BLaER1 treated with 17β-estradiol and CSF1 and Interleukin-3, amounts not matched to agents 10 nM and 100 nM (cell line): ENCODE results near the gene CGB2.
A peak's percentile ranks its signal among the peaks of the same experiment; 100 is the strongest.

Experiments
- H3K27ac ChIP-seq, 11 experiments: shearing (Covaris generic); formaldehyde crosslinking; 2 replicates each; pipeline ENCODE4 v1.8.1; 2022
- H3K27me3 ChIP-seq, 11 experiments: shearing (Covaris generic); formaldehyde crosslinking; 2 replicates each; pipeline ENCODE4 v1.8.1; 2022
- H3K36me3 ChIP-seq, 11 experiments: shearing (Covaris generic); formaldehyde crosslinking; 2 replicates each; pipeline ENCODE4 v1.8.1; 2022
- H3K4me1 ChIP-seq, 10 experiments: shearing (Covaris generic); formaldehyde crosslinking; 2 replicates each; pipeline ENCODE4 v1.8.1; 2022
- H3K4me2 ChIP-seq, 11 experiments: shearing (Covaris generic); formaldehyde crosslinking; 2 replicates each; pipeline ENCODE4 v1.8.1; 2022
- H3K4me3 ChIP-seq, 10 experiments: shearing (Covaris generic); formaldehyde crosslinking; 2 replicates each; pipeline ENCODE4 v1.8.1; 2022
- H3K9ac ChIP-seq, 11 experiments: shearing (Covaris generic); formaldehyde crosslinking; 2 replicates each; pipeline ENCODE4 v1.8.1; 2022
- H3K9me3 ChIP-seq, 11 experiments: shearing (Covaris generic); formaldehyde crosslinking; replicated peaks in 1 of 11; 2 replicates each; pipeline ENCODE4 v1.8.1; 2022
- H4K20me1 ChIP-seq, 11 experiments: shearing (Covaris generic); formaldehyde crosslinking; 2 replicates each; pipeline ENCODE4 v1.8.1; 2022
- Cebpa-rat ChIP-seq, 11 experiments: shearing (Covaris generic); IDR thresholded peaks; 2 replicates each; pipeline ENCODE4 v1.8.1; 2022

Gene CGB2

DNA sequence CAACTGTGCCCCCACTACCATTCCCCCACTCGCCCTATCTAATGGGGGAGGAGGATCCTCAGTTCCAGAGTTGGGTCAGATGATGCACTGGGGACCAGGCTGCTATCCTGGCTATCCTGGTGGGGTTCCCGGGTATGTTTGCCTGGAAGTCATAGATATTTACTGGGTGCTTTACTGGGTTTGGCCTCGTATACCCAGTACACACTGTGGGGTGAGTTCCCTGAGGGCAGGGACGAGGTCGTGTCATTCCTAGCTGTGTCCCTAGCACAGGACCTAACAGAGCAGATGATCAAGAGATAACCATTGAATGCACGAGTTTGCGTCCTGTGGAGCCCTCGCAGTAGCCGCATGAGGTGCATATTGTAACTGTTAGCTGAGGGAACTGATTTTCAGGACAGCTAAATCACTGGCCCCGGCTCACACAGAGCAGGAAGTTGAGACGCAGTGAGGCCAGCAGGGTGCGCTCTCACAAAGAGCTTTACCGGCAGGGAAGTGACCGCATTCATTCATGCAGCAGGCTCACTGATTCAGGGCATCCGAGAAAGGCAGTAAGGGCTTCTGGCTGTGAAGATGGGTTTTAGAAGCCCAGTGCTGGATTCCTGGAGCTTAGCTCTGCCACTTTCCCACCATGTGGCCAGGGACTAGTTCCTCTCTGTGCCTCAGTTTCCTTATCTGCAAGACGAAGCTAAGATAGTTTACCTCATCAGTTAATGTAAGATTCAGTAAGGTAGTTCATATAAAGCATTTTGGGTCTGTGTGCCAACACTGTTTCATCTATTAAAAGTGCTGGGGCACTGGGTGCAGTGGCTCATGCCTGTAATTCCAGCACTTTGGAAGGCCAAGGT is 32.0 kb upstream of the CGB2 start:
- H3K4me1 ChIP-seq = peaks cover 16 to 32% (median 20%) of the 10 kb centered on the region in 10 experiments
- H3K4me3 ChIP-seq = no peak overlapping the region
- no peaks in the 10 kb centered on the region for H3K27me3 ChIP-seq
- H3K27ac ChIP-seq = no peak overlapping the region
- H3K9ac ChIP-seq = peak overlapping the region in 5 of 11 experiments; percentile 6 to 31 (median 21); a peak in 3 of 22 replicates
- TF ChIP-seq Cebpa-rat (IDR thresholded peaks at IDR 0.05) = no peak
- H3K4me2 ChIP-seq = no peak overlapping the region
- no peaks in the 10 kb centered on the region for H3K9me3 ChIP-seq
- H3K36me3 ChIP-seq = peaks cover 33 to 71% (median 57%) of the 10 kb centered on the region in 11 experiments
- peaks cover 0 to 77% (median 57%) of the 10 kb centered on the region in 11 experiments; a peak in 18 of 22 replicates for H4K20me1 ChIP-seq

DNA sequence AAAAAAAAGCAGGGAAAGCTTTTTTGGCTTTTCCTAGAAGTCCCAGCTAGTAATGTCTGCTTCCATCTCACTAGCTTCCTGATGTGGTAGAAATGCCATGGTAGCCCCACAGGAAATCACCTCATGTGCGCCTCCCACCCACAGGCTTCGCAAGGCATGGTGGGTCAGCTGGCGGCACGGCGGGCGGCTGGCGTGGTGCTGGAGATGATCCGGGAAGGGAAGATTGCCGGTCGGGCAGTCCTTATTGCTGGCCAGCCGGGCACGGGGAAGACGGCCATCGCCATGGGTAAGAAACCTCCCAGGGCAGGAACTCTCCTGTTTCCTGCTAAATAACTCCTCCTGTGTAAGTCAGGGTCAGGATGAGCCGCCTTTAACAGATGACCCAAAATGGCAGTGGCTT is 27.6 kb upstream of the CGB2 start:
- Histone ChIP-seq H3K9ac (no peak overlapping the region), H3K4me3 (no peak overlapping the region), H3K9me3 (no peaks in the 10 kb centered on the region), H4K20me1 (peaks cover 0 to 59% (median 27%) of the 10 kb centered on the region in 11 experiments; a peak in 16 of 22 replicates), H3K4me2 (no peak overlapping the region), H3K4me1 (peaks cover 0 to 8% (median under 1%) of the 10 kb centered on the region in 10 experiments; a peak in 2 of 20 replicates), H3K27me3 (no peaks in the 10 kb centered on the region), H3K27ac (no peak overlapping the region), H3K36me3 (peaks cover 65 to 100% (median 93%) of the 10 kb centered on the region in 11 experiments)
- TF ChIP-seq Cebpa-rat (IDR thresholded peaks at IDR 0.05) = no peak

DNA sequence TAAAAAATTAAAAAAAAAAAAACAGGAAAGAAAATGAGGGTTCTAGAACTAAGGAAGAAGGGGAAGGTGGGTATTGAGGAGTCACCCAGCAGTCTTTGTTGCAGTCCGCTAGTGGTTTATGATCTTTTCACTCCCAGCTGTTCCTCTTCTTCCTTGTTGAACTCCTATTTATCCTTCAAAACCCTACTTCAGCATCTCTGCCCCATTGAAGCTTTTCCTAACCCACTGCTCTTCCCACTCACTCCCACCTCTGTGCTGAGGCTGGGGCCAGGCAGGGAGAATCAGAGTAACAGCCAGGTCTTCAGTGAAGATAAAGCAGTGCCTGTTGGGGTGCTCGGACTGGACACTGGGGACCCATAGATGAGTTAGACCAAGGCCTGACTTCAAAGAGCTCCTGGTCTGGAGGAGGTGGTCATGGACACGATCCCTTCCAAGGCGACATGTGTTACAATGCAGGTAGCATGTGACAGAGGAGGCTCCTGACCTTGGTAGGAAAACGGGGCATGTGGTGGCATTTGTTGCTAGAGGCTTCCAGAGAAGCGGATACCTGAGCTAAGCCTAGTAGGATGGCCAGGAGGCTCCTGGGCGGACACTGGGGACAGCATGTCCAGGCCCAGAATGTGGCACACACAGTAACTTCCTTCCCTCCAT is 26.6 kb upstream of the CGB2 start:
- H3K36me3 ChIP-seq = peaks cover 75 to 100% (median 94%) of the 10 kb centered on the region in 11 experiments
- H3K4me2 ChIP-seq = no peak overlapping the region
- peaks cover 0 to 5% (median 0%) of the 10 kb centered on the region in 10 experiments; a peak in 1 of 20 replicates for H3K4me1 ChIP-seq
- H3K9me3 ChIP-seq = no peaks in the 10 kb centered on the region
- H4K20me1 ChIP-seq = peaks cover 0 to 57% (median 19%) of the 10 kb centered on the region in 11 experiments; a peak in 13 of 22 replicates
- H3K4me3 ChIP-seq = no peak overlapping the region
- no peak for TF ChIP-seq Cebpa-rat (IDR thresholded peaks at IDR 0.05)
- H3K27ac ChIP-seq = no peak overlapping the region
- no peak overlapping the region for H3K9ac ChIP-seq
- no peaks in the 10 kb centered on the region for H3K27me3 ChIP-seq

DNA sequence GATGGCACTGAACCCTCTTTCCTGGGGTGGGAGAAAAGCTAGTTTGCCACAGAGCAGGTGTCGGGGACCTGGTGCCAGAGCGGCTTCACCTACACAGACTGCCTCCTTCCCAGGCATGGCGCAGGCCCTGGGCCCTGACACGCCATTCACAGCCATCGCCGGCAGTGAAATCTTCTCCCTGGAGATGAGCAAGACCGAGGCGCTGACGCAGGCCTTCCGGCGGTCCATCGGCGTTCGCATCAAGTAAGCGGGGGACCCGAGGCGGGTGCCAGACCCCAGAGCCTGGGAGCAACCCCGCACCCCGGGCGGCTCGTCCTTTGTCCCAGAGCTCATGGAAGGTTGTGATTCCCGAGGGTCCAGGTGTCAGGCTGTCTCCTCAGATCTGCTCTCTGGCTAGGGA is 24.8 kb upstream of the CGB2 start:
- no peaks in the 10 kb centered on the region for H3K4me1 ChIP-seq
- H3K27me3 ChIP-seq = no peaks in the 10 kb centered on the region
- TF ChIP-seq Cebpa-rat (IDR thresholded peaks at IDR 0.05) = no peak
- H4K20me1 ChIP-seq = peaks cover 0 to 68% (median 18%) of the 10 kb centered on the region in 11 experiments; a peak in 13 of 22 replicates
- H3K36me3 ChIP-seq = peaks cover 85 to 100% (median 98%) of the 10 kb centered on the region in 11 experiments
- no peak overlapping the region for H3K9ac ChIP-seq
- H3K9me3 ChIP-seq = no peaks in the 10 kb centered on the region
- no peak overlapping the region for H3K4me3 ChIP-seq
- no peak overlapping the region for H3K4me2 ChIP-seq
- H3K27ac ChIP-seq = no peak overlapping the region

DNA sequence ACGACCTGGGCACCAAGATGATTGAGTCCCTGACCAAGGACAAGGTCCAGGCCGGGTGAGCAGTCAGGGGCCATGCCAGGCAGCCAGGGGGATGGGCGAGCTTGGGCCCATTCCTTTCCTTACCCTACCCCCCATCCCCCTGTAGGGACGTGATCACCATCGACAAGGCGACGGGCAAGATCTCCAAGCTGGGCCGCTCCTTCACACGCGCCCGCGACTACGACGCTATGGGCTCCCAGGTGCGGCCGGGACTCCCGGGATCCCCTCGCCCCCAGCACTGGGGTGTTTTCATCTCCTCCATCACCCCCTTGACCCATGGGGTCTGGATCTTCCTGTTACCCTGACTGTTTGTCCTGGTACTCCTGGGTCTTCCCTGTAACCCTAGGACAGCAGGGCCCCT is 21.9 kb upstream of the CGB2 start:
- Histone ChIP-seq H3K36me3 (peaks cover 77 to 100% (median 98%) of the 10 kb centered on the region in 11 experiments), H3K4me1 (no peaks in the 10 kb centered on the region), H3K4me2 (no peak overlapping the region), H3K27me3 (no peaks in the 10 kb centered on the region), H3K9ac (no peak overlapping the region), H3K4me3 (no peak overlapping the region), H4K20me1 (peaks cover 0 to 77% (median 27%) of the 10 kb centered on the region in 11 experiments; a peak in 15 of 22 replicates), H3K27ac (no peak overlapping the region), H3K9me3 (no peaks in the 10 kb centered on the region)
- TF ChIP-seq Cebpa-rat (IDR thresholded peaks at IDR 0.05) = no peak

DNA sequence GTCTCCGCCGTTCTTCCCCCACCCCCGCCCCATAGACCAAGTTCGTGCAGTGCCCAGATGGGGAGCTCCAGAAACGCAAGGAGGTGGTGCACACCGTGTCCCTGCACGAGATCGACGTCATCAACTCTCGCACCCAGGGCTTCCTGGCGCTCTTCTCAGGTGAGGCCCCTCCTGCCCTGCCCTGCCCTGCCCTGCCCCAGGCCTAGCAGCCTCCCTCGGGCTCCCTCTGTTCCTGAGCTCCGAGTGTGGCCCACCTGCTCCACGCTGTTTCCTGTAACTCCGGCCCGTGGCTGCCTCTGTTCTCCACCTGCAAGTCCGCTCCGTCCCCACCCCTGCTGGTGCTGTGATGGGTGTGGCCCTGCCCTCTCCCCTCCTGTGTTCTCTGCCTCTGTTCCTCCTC is 21.2 kb upstream of the CGB2 start:
- H3K36me3 ChIP-seq = peaks cover 77 to 100% (median 98%) of the 10 kb centered on the region in 11 experiments
- H3K4me2 ChIP-seq = no peak overlapping the region
- no peaks in the 10 kb centered on the region for H3K27me3 ChIP-seq
- TF ChIP-seq Cebpa-rat (IDR thresholded peaks at IDR 0.05) = no peak
- H3K4me3 ChIP-seq = no peak overlapping the region
- no peaks in the 10 kb centered on the region for H3K4me1 ChIP-seq
- no peaks in the 10 kb centered on the region for H3K9me3 ChIP-seq
- H3K27ac ChIP-seq = no peak overlapping the region
- no peak overlapping the region for H3K9ac ChIP-seq
- H4K20me1 ChIP-seq = peaks cover 0 to 79% (median 30%) of the 10 kb centered on the region in 11 experiments; a peak in 15 of 22 replicates

DNA sequence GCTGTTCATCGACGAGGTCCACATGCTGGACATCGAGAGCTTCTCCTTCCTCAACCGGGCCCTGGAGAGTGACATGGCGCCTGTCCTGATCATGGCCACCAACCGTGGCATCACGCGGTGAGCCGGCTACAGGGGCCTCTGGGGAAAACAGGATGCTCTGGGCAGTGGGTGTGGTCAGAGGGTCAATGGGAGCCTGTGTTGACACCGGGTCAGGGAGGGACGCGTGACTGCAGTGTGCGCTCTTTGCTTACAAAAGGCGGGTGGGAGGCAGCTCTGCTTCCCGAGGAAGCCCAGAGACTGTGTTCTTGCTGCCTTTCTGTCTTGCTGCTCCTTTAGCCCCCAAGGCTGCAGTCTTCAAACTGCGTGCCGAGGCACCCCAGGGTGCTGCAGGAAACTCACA is 20.5 kb upstream of the CGB2 start:
- Histone ChIP-seq H3K36me3 (peaks cover 77 to 100% (median 98%) of the 10 kb centered on the region in 11 experiments), H3K9me3 (no peaks in the 10 kb centered on the region), H3K27me3 (no peaks in the 10 kb centered on the region), H4K20me1 (peaks cover 0 to 79% (median 33%) of the 10 kb centered on the region in 11 experiments; a peak in 15 of 22 replicates), H3K9ac (no peak overlapping the region), H3K4me1 (no peaks in the 10 kb centered on the region), H3K4me3 (no peak overlapping the region), H3K4me2 (no peak overlapping the region), H3K27ac (no peak overlapping the region)
- no peak for TF ChIP-seq Cebpa-rat (IDR thresholded peaks at IDR 0.05)

DNA sequence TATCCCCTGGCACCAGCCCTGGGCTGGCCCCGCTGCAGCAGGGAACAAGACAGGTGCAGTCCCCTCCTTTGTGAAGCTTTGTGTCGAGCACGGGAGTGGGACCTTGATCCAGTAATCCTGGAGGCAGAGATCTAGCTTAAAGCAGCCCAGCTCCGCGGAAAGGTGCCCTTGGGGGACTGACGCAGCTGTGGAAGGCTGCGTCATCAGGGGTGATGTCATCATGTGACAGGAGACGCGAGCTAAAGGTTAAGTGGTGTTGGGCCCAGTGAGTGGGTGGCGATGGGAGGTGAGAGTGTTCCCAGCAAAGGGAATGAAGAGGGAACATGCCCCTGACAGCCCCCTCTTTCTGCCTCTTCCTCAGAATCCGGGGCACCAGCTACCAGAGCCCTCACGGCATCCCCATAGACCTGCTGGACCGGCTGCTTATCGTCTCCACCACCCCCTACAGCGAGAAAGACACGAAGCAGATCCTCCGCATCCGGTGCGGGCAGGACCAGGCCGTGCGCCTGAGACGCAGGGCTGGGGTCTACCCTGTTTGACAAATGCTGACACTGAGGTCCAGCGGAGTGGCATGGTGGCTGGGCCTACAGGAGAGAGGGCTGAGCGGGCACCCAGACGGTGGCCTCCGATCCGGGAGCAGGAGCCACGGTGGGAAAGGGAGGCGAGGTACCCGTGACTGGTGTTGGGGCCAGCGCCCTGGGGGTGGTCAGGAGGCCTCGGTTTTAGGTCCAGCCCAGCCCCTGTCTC is 17.4 kb upstream of the CGB2 start:
- peaks cover 15 to 23% (median 22%) of the 10 kb centered on the region in 10 experiments for H3K4me1 ChIP-seq
- no peak overlapping the region for H3K4me2 ChIP-seq
- H3K9me3 ChIP-seq = no peaks in the 10 kb centered on the region
- H4K20me1 ChIP-seq = peaks cover 0 to 90% (median 49%) of the 10 kb centered on the region in 11 experiments; a peak in 16 of 22 replicates
- H3K27me3 ChIP-seq = peaks cover 23 to 26% (median 24%) of the 10 kb centered on the region in 11 experiments
- TF ChIP-seq Cebpa-rat (IDR thresholded peaks at IDR 0.05) = no peak
- H3K36me3 ChIP-seq = peaks cover 60 to 78% (median 71%) of the 10 kb centered on the region in 11 experiments
- H3K9ac ChIP-seq = no peak overlapping the region
- H3K4me3 ChIP-seq = no peak overlapping the region
- H3K27ac ChIP-seq = no peak overlapping the region
